GM19240 (cell line): ENCODE results near the gene VPS26C.
A peak's percentile ranks its signal among the peaks of the same experiment; 100 is the strongest.
"Not testable (repeated sequence)": the region's sequence is repeated elsewhere in the genome, so short reads cannot be mapped to it uniquely, and the experiment has no call there.

Experiments used
- DNase-seq: peaks from one replicate; pipeline ENCODE4 v3.0.0; 2011; ENCODE audit warnings: low spot score; ENCODE audit not compliant: insufficient read length

VPS26C gene

GRCh38 chr21:37231249-37231645 lies 35.9 kb downstream of the VPS26C start:
- no peak for DNase-seq

- DNase-seq, result no peak
Measured at GRCh38 chr21:37230632-37231248, 36.4 kb downstream of the VPS26C start.

- no peak for DNase-seq
Measured at GRCh38 chr21:37228003-37228400, 39.1 kb downstream of the VPS26C start.

- DNase-seq, result no peak
Measured at GRCh38 chr21:37227071-37228002, 39.8 kb downstream of the VPS26C start.

GRCh38 chr21:37226041-37226920 lies 40.9 kb downstream of the VPS26C start:
- DNase-seq, result no peak

GRCh38 chr21:37224861-37225839 lies 42.0 kb downstream of the VPS26C start:
- DNase-seq, result no peak

- no peak for DNase-seq
Measured at GRCh38 chr21:37223804-37224345, 43.3 kb downstream of the VPS26C start.

GRCh38 chr21:37222248-37222647 lies 44.9 kb downstream of the VPS26C start:
- not testable (repeated sequence) for DNase-seq

- peak; percentile 79 for DNase-seq
Measured at GRCh38 chr21:37220981-37221664, 46.0 kb downstream of the VPS26C start.

- no peak for DNase-seq
Measured at GRCh38 chr21:37220433-37220980, 46.6 kb downstream of the VPS26C start.

- no peak for DNase-seq
Measured at GRCh38 chr21:37219761-37220432, 47.2 kb downstream of the VPS26C start.

- DNase-seq, result no peak
Measured at GRCh38 chr21:37214952-37215351, 52.2 kb downstream of the VPS26C start.

- no peak for DNase-seq
Measured at GRCh38 chr21:37210799-37211198, 56.3 kb downstream of the VPS26C start.

- no peak for DNase-seq
Measured at GRCh38 chr21:37210130-37210529, 57.0 kb downstream of the VPS26C start.

- no peak for DNase-seq
Measured at GRCh38 chr21:37208741-37209225, 58.4 kb downstream of the VPS26C start.

GRCh38 chr21:37208056-37208721 lies 58.9 kb downstream of the VPS26C start:
- peak; percentile 71 for DNase-seq

- DNase-seq, result peak; percentile 44
Measured at GRCh38 chr21:37207441-37208009, 59.6 kb downstream of the VPS26C start.

GRCh38 chr21:37206496-37206895 lies 60.6 kb downstream of the VPS26C start:
- DNase-seq, result no peak
